ENCODE measurements around the gene ZNF280D.

- TF ChIP-seq CTCF (IDR thresholded peaks at IDR 0.05) (no peak; the same call in 1 of the 2 replicates), TCF7L2 (IDR thresholded peaks at IDR 0.05; ENCODE audit: low read depth, low read length) (no peak), POLR2AphosphoS5 (IDR thresholded peaks at IDR 0.05; ENCODE audit: low read depth, low read length) (no peak)
These were observed 116.8 kb downstream of the ZNF280D start for GRCh38 chr15:56616551-56616950.

All from Panc1 (cell line).